Measurements from ENCODE around the gene KCNG2.

KCNG2 gene

DNA sequence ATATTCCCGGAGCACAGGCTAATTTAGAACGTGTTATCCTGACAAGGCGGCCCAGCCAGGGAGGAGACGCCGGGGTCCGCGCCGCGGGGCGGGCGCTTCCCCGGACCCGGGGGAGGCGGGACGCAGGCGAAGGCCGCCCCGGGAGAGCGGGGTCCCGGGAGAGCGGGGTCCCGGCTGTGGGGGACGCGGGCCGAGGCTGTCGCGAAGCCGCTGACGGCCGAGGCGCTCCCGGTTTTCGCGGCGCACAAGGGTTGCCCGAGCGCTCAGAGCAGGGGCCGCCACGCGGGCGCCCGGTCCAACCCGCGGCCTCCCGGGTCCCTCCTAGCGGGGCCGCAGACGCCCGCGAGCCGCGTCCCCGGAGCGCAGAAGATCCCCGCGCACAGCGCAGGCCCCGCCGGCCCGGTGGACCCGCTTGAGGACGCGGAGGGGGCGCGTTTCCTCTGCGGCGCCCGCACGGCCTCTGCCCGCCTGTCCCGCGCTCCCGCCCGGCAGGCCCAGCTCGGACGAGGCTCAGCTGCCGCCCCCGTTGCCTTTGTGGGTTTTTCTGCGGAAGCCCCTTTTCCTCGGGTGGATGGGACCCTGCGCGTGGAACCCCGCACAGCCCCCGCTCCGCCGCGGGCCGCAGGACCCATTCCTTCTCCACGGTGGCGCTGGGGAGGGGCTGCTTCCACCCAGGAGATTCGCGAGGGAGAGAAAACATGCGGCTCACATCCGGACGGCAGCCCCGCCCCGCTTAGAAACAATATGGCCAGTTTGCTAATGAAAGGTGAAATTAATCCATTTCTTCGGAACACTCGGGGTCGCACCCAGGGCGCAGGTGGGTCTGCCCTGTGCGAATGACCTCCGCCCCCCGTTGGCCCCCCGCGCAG, 9.6 kb upstream of the KCNG2 start:
- no peaks in the 10 kb centered on the region for H3K36me3 ChIP-seq (ENCODE audit: control insufficient read depth in 1 of 2, insufficient read depth in 2 of 2, low read length in 2 of 2)
- no peak overlapping the region for H3K27ac ChIP-seq (ENCODE audit: low read length)
- peaks cover 0 to 11% of the 10 kb centered on the region in 2 donors for H3K4me1 ChIP-seq (ENCODE audit: control insufficient read depth in 1 of 2, insufficient read depth in 2 of 2, low read length in 2 of 2)
- peak overlapping the region in 1 of 2 donors; percentile 37 for H3K4me3 ChIP-seq (ENCODE audit: low read depth in 1 of 2, low read length in 2 of 2)
- peaks cover 19% of the 10 kb centered on the region for H3K27me3 ChIP-seq (ENCODE audit: low read depth, low read length)
- H3K9me3 ChIP-seq (ENCODE audit: control insufficient read depth in 1 of 2, low read length in 2 of 2), result no peaks in the 10 kb centered on the region

DNA sequence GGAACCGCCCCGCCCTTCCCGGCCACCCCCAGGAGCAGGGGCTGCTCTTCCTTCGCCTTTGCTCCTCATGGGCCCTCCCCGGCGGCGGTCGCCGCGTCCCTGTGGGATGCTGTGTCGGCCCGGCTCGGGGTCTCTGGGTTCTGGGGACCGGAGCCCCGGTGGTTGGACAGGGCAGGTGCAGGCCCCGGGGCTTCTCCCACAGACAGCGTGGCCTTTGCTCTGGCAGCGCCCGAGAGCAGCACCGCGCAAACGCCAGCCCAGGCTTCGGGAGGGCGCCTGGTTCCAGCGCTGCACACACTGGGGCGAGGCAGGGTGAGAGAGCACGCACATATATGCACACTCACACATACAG, 9.0 kb upstream of the KCNG2 start:
- Histone ChIP-seq H3K4me1 (ENCODE audit: control insufficient read depth in 1 of 2, insufficient read depth in 2 of 2, low read length in 2 of 2) (peaks cover 0 to 11% of the 10 kb centered on the region in 2 donors), H3K4me3 (ENCODE audit: low read depth in 1 of 2, low read length in 2 of 2) (peak overlapping the region in 1 of 2 donors; percentile 37), H3K27me3 (ENCODE audit: low read depth, low read length) (peaks cover 19% of the 10 kb centered on the region)

DNA sequence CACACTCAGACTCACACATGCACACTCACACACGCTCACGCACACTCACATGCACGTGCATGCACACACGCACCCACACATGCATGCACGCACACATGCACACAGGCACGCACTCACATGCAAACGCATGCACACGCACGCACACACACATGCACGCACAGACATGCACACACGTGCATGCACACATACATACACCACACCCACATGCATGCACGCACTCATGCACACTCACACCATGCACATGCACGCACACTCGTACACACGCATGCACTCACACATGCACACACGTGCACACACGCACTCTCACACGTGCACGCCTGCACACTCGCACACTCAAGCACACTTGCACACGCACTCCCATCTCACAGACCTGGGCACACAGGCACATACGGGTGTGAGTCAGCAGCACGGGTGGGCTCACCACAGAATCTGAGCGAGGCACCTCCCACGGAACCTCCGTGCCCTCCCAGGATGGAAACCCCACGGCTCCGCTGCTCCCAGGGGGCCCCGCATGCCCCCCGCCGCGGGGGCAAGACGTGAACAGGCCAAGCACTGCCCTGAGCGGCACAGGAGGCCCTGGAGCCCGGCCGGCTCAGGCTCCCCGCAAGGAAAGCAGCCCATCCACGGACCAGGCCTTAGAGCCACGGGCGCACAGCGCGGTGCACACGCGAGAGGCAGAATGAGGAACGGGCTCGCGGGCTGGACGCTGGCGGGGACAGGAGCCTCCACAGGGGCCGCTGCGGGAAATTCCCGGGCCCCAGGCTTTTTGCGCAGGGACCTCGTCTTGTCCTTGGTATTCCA, 8.4 kb upstream of the KCNG2 start:
- H3K4me3 ChIP-seq (ENCODE audit: low read depth in 1 of 2, low read length in 2 of 2), result no peak overlapping the region
- H3K9me3 ChIP-seq (ENCODE audit: control insufficient read depth in 1 of 2, low read length in 2 of 2), result no peaks in the 10 kb centered on the region
- H3K4me1 ChIP-seq (ENCODE audit: control insufficient read depth in 1 of 2, insufficient read depth in 2 of 2, low read length in 2 of 2), result peaks cover 0 to 11% of the 10 kb centered on the region in 2 donors
- H3K36me3 ChIP-seq (ENCODE audit: control insufficient read depth in 1 of 2, insufficient read depth in 2 of 2, low read length in 2 of 2), result no peaks in the 10 kb centered on the region
- H3K27me3 ChIP-seq (ENCODE audit: low read depth, low read length), result peaks cover 19% of the 10 kb centered on the region
- no peak overlapping the region for H3K27ac ChIP-seq (ENCODE audit: low read length)

More for the DNA sequence above, 9.0 kb upstream of the KCNG2 start:
- no peak overlapping the region for H3K27ac ChIP-seq (ENCODE audit: low read length)
- H3K36me3 ChIP-seq (ENCODE audit: control insufficient read depth in 1 of 2, insufficient read depth in 2 of 2, low read length in 2 of 2), result no peaks in the 10 kb centered on the region
- no peaks in the 10 kb centered on the region for H3K9me3 ChIP-seq (ENCODE audit: control insufficient read depth in 1 of 2, low read length in 2 of 2)

DNA sequence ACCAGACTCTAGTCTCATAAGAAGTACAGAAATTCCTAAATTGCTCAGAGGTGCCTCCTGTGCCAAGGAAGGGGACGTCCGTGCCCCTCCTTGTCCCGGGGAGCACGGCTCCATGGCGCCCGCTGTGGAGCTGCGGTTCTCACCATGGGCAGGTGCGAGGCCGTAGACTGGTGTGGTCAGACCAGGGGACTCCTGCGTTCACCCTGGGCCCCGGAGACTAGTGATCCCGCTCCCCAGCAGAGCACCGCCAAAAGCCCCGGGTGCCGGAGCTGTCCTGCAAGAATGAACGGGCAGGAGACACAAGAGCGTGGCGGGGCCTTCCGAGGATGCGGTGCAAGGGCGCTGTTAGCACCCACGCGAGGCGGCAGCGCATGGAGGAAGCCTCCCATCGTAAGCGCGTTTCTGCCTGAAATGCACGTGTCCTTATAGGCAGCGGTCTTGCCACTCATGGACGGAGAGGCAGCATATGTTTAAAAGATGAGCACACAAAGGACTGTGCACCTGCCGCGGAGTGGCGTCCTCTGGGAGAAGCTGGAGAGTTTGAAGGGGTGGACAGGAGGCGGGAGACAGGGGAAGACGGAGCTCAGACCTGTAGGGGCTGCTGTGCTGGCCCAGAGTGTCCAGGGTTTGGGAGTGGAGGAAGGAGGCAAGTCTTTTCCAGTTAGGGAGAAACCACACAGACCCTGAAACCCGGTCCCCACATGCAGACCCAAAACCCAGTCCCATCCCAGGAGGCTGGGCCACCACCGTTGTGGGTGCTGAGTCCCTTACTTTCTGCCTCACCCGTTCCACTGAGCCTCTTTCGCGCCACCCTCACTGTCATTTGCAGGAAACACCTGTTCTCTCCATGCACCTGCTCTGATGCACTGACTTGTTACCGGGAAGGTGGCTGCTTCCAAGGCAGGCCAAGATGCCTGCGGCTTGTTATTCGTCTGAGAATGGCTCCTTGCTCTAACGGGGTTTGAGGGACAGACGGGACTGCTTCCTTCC, 7.5 kb upstream of the KCNG2 start:
- peaks cover 19% of the 10 kb centered on the region for H3K27me3 ChIP-seq (ENCODE audit: low read depth, low read length)
- H3K4me3 ChIP-seq (ENCODE audit: low read depth in 1 of 2, low read length in 2 of 2), result no peak overlapping the region
- no peak overlapping the region for H3K27ac ChIP-seq (ENCODE audit: low read length)
- peaks cover 0 to 11% of the 10 kb centered on the region in 2 donors for H3K4me1 ChIP-seq (ENCODE audit: control insufficient read depth in 1 of 2, insufficient read depth in 2 of 2, low read length in 2 of 2)
- H3K9me3 ChIP-seq (ENCODE audit: control insufficient read depth in 1 of 2, low read length in 2 of 2), result no peaks in the 10 kb centered on the region
- H3K36me3 ChIP-seq (ENCODE audit: control insufficient read depth in 1 of 2, insufficient read depth in 2 of 2, low read length in 2 of 2), result no peaks in the 10 kb centered on the region

DNA sequence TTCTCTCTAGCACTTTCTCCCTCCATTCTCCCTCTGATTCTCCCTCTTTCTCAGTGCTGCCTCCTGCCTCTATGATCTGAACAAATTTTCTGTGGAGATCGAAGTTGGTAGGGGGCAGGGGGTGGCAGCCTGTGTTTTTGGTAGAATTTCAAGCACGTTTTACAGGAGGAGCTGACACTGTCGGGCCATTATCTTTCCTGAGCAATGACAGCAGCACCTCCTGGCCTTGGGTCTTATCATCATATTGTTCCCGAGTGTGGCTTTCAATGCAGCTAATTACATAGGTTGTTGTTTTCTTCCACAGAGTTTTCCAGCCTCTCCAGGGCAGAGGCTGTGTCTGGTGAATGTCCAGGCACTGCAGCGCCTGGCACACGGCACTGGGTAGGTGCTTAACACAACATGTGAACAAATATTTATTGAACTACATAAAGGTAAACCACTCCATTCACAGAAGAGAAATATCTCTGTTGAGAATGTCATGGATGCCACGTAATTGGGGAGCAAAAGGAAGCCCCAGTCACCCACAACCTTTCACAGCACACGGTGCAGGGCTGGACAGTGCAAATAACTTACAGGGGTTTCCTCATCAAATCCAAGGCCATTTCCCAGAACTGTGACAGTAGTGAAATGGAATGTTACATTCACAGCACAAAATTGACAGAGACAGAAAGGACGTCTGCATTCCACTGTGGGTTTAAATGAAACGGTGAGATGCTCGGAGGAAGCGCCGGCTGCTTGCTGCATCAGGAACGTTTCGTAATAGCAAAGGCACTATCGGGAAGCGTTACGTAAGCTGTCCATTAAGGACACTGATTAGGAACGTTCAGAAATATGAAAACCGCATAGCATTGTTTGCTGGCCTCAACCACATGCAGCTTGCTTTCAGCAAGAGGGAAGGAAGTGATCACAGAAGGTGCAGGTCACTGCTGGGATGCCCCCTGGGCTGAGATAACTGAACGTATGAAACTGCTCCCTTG, 6.5 kb upstream of the KCNG2 start:
- no peaks in the 10 kb centered on the region for H3K36me3 ChIP-seq (ENCODE audit: control insufficient read depth in 1 of 2, insufficient read depth in 2 of 2, low read length in 2 of 2)
- peaks cover 0 to 11% of the 10 kb centered on the region in 2 donors for H3K4me1 ChIP-seq (ENCODE audit: control insufficient read depth in 1 of 2, insufficient read depth in 2 of 2, low read length in 2 of 2)
- H3K9me3 ChIP-seq (ENCODE audit: control insufficient read depth in 1 of 2, low read length in 2 of 2), result no peaks in the 10 kb centered on the region
- peaks cover 18% of the 10 kb centered on the region for H3K27me3 ChIP-seq (ENCODE audit: low read depth, low read length)
- H3K27ac ChIP-seq (ENCODE audit: low read length), result no peak overlapping the region
- no peak overlapping the region for H3K4me3 ChIP-seq (ENCODE audit: low read depth in 1 of 2, low read length in 2 of 2)

DNA sequence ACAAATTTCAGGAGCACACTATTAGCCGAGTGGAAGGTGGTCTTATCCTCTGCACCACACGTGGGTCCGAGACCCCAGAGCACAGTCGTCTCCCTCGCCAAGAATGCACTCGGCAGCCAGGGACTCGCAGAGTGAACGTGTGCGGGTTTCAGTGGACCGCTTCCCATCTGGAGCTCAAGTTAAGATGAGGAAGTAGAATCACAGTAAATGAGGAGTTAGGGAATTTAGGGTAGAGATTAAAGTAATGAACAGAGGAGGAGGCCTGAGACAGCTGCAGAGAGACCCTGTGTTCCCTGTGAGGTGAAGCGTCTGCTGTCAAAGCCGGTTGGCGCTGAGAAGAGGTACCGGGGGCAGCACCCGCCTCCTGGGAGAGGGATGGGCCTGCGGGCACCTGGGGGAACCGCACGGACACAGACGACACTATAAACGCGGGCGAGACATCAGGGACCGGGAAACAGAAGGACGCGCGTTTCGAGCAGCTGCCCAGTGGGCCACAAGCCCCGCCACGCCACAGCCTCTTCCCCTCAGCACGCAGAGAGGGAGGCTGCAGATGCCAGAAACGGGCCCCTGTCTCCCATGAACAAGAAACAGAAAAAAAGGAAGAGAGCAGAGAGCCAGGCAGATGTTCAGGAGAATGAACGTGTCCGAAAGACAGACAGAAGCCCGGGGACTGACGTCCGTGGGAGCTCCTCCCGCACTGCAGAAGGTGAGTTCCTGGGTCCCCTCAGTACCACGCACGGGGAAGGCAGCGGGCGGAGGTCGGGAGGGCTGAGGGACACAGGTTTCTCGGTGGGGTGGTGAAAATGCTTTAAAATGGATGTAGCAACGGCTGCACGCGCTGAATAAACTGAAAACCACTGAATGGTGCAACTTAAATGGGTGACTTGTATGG, 5.4 kb upstream of the KCNG2 start:
- H3K27me3 ChIP-seq (ENCODE audit: low read depth, low read length), result peaks cover 17% of the 10 kb centered on the region
- no peaks in the 10 kb centered on the region for H3K9me3 ChIP-seq (ENCODE audit: control insufficient read depth in 1 of 2, low read length in 2 of 2)
- no peak overlapping the region for H3K27ac ChIP-seq (ENCODE audit: low read length)
- peaks cover 0 to 11% of the 10 kb centered on the region in 2 donors for H3K4me1 ChIP-seq (ENCODE audit: control insufficient read depth in 1 of 2, insufficient read depth in 2 of 2, low read length in 2 of 2)
- H3K4me3 ChIP-seq (ENCODE audit: low read depth in 1 of 2, low read length in 2 of 2), result no peak overlapping the region
- H3K36me3 ChIP-seq (ENCODE audit: control insufficient read depth in 1 of 2, insufficient read depth in 2 of 2, low read length in 2 of 2), result no peaks in the 10 kb centered on the region

DNA sequence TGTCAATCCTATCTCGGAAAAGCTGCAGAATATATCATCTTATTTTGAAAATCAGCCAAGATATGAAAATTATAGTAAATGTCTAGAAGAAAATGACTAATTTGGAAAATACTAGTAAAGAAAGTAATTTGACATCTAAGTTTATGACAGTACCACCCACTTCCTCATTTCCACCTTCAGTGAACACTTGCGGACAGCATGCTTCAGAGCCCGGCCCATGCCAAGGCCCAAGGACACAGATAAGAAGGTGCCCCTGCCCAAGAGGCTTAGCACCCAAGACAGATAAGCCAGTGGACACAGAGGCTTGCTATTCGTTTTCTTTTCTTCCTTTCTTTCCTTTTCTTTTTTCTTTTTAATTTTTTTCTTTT, 4.8 kb upstream of the KCNG2 start:
- H3K9me3 ChIP-seq (ENCODE audit: control insufficient read depth in 1 of 2, low read length in 2 of 2), result no peaks in the 10 kb centered on the region
- H3K4me3 ChIP-seq (ENCODE audit: low read depth in 1 of 2, low read length in 2 of 2), result no peak overlapping the region
- no peaks in the 10 kb centered on the region for H3K36me3 ChIP-seq (ENCODE audit: control insufficient read depth in 1 of 2, insufficient read depth in 2 of 2, low read length in 2 of 2)
- peaks cover 0 to 10% of the 10 kb centered on the region in 2 donors for H3K4me1 ChIP-seq (ENCODE audit: control insufficient read depth in 1 of 2, insufficient read depth in 2 of 2, low read length in 2 of 2)
- no peak overlapping the region for H3K27ac ChIP-seq (ENCODE audit: low read length)
- H3K27me3 ChIP-seq (ENCODE audit: low read depth, low read length), result peaks cover 16% of the 10 kb centered on the region

DNA sequence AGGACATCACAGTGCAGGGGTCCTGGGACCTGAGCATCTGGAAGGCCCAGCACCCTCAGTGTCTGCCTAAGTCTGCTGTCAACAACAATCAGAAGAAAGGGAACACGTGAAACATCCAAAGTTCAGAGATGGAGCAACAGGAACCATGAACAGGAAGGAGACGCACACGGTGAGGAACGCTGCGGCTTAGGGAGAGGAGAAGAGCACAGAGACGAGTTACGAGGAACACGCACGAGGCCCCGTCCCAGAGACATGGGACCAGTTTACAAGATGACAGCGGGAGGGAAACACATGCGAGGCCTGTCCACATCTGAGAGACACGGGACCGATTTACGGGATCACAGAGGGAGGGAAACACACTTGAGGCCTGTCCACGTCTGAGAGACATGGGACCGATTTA, 2.9 kb upstream of the KCNG2 start:
- H3K27me3 ChIP-seq (ENCODE audit: low read depth, low read length), result peaks cover 20% of the 10 kb centered on the region
- H3K4me1 ChIP-seq (ENCODE audit: control insufficient read depth in 1 of 2, insufficient read depth in 2 of 2, low read length in 2 of 2), result peaks cover 0 to 19% of the 10 kb centered on the region in 2 donors
- H3K9me3 ChIP-seq (ENCODE audit: control insufficient read depth in 1 of 2, low read length in 2 of 2), result no peaks in the 10 kb centered on the region
- H3K27ac ChIP-seq (ENCODE audit: low read length), result no peak overlapping the region
- H3K4me3 ChIP-seq (ENCODE audit: low read depth in 1 of 2, low read length in 2 of 2), result no peak overlapping the region
- H3K36me3 ChIP-seq (ENCODE audit: control insufficient read depth in 1 of 2, insufficient read depth in 2 of 2, low read length in 2 of 2), result no peaks in the 10 kb centered on the region

DNA sequence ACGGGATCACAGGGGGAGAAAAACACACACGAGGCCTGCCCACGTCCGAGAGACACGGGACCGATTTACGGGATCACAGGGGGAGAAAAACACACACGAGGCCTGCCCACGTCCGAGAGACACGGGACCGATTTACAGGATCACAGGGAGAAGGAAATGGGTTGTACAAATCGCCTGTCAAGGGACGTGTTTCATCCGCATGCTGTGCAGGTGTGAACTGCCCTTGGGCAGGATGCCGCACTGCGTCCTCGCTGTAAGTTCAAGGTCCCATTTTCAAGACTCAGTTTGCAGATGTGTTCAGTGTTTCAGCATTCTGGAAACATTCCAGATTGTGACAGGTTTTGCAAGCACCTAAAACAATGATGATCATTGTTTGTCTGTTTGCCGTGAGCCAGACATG, 2.3 kb upstream of the KCNG2 start:
- peaks cover 0 to 19% of the 10 kb centered on the region in 2 donors for H3K4me1 ChIP-seq (ENCODE audit: control insufficient read depth in 1 of 2, insufficient read depth in 2 of 2, low read length in 2 of 2)
- no peak overlapping the region for H3K27ac ChIP-seq (ENCODE audit: low read length)
- H3K36me3 ChIP-seq (ENCODE audit: control insufficient read depth in 1 of 2, insufficient read depth in 2 of 2, low read length in 2 of 2), result no peaks in the 10 kb centered on the region
- H3K4me3 ChIP-seq (ENCODE audit: low read depth in 1 of 2, low read length in 2 of 2), result no peak overlapping the region
- H3K9me3 ChIP-seq (ENCODE audit: control insufficient read depth in 1 of 2, low read length in 2 of 2), result no peaks in the 10 kb centered on the region
- H3K27me3 ChIP-seq (ENCODE audit: low read depth, low read length), result peaks cover 20% of the 10 kb centered on the region

Measured in muscle layer of duodenum (tissue), 2 donors.